Measurements from ENCODE around the gene SAMD4A. TPM values are rescaled to one million over a fixed set of nuclear protein-coding genes. Genes with fewer than 3 reads are reported as not detected.

Gene SAMD4A
- total and polyA plus RNA-seq, 12 donors, result 14.0 to 284 (median 191) TPM

GRCh38 chr14:54742492-54743350 lies 175.8 kb downstream of the SAMD4A start:
- Histone ChIP-seq H3K27ac (no peak overlapping the region), H3K27me3 (no peaks in the 10 kb centered on the region), H3K4me3 (no peak overlapping the region), H3K4me1 (peaks cover 4 to 49% (median 23%) of the 10 kb centered on the region in 9 donors), H3K36me3 (peaks cover 0 to 33% (median 0%) of the 10 kb centered on the region in 9 donors), H3K9me3 (no peaks in the 10 kb centered on the region)
- ATAC-seq, result no peak
- DNase-seq, result no peak
- intact Hi-C loops (cut with DNase I), result no loop called here
- 88 to 90% methylated on average over 5 of the region's 5 CpGs for WGBS, 2 donors
- TF ChIP-seq, protein P1, sequence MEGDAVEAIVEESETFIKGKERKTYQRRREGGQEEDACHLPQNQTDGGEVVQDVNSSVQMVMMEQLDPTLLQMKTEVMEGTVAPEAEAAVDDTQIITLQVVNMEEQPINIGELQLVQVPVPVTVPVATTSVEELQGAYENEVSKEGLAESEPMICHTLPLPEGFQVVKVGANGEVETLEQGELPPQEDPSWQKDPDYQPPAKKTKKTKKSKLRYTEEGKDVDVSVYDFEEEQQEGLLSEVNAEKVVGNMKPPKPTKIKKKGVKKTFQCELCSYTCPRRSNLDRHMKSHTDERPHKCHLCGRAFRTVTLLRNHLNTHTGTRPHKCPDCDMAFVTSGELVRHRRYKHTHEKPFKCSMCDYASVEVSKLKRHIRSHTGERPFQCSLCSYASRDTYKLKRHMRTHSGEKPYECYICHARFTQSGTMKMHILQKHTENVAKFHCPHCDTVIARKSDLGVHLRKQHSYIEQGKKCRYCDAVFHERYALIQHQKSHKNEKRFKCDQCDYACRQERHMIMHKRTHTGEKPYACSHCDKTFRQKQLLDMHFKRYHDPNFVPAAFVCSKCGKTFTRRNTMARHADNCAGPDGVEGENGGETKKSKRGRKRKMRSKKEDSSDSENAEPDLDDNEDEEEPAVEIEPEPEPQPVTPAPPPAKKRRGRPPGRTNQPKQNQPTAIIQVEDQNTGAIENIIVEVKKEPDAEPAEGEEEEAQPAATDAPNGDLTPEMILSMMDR (IDR thresholded peaks at IDR 0.05), result no peak

- peaks cover 0 to 34% (median 0%) of the 10 kb centered on the region in 9 donors for H3K36me3 ChIP-seq
These were observed 176.5 kb downstream of the SAMD4A start for GRCh38 chr14:54743382-54743781.

GRCh38 chr14:54746019-54746418 lies 179.1 kb downstream of the SAMD4A start:
- Histone ChIP-seq H3K4me1 (peaks cover 0 to 42% (median 21%) of the 10 kb centered on the region in 9 donors), H3K27me3 (no peaks in the 10 kb centered on the region), H3K27ac (peak overlapping the region in 1 of 10 donors; percentile 10), H3K36me3 (peaks cover 0 to 60% (median 6%) of the 10 kb centered on the region in 9 donors), H3K4me3 (no peak overlapping the region), H3K9me3 (no peaks in the 10 kb centered on the region)
- TF ChIP-seq, protein P1 (IDR thresholded peaks at IDR 0.05), result no peak
- DNase-seq (no peak), ATAC-seq (peak in 2 of 8 donors; percentile 33 to 53)
- intact Hi-C loops (cut with DNase I), result no loop called here
- WGBS, 2 donors, result 62 to 67% methylated on average over 3 of the region's 3 CpGs

More at GRCh38 chr14:54743382-54743781, 176.5 kb downstream of the SAMD4A start:
- Histone ChIP-seq H3K4me3 (no peak overlapping the region), H3K27ac (peak overlapping the region in 1 of 10 donors; percentile 13), H3K9me3 (no peaks in the 10 kb centered on the region), H3K27me3 (no peaks in the 10 kb centered on the region), H3K4me1 (peaks cover 0 to 43% (median 22%) of the 10 kb centered on the region in 9 donors)
- TF ChIP-seq, protein P1 (IDR thresholded peaks at IDR 0.05), result no peak
- DNase-seq (no peak), ATAC-seq (peak in 2 of 8 donors; percentile 8 to 40)
- intact Hi-C loops (cut with DNase I), result no loop called here
- WGBS, 2 donors, result 58 to 72% methylated on average over 5 of the region's 5 CpGs

- Histone ChIP-seq H3K36me3 (peaks cover 0 to 76% (median 7%) of the 10 kb centered on the region in 9 donors), H3K27me3 (no peaks in the 10 kb centered on the region), H3K4me3 (no peak overlapping the region), H3K4me1 (peaks cover 0 to 45% (median 25%) of the 10 kb centered on the region in 9 donors), H3K27ac (no peak overlapping the region), H3K9me3 (no peaks in the 10 kb centered on the region)
- DNase-seq (no peak), ATAC-seq (no peak)
- 92 to 94% methylated on average over 1 of the region's 1 CpG for WGBS, 2 donors
- TF ChIP-seq, protein P1 (IDR thresholded peaks at IDR 0.05), result no peak
- intact Hi-C loops (cut with DNase I), result no loop called here
These were observed 180.7 kb downstream of the SAMD4A start for GRCh38 chr14:54747616-54748015.

Data from heart right ventricle (tissue), 16 donors.